H1 (cell line): ENCODE measurements around the gene TEKT1. TPM values are rescaled to one million over a fixed set of nuclear protein-coding genes. Genes with fewer than 3 reads are reported as not detected.

Experiments
- CTCF ChIA-PET: fragments of 300-600 bp; sonication (Branson Sonifier 250); formaldehyde crosslinking; loops from one replicate; lab custom pipeline; 2021; ENCODE audit not compliant: partially characterized antibody; lab: Charles Lee
- POLR2A ChIA-PET: fragments of 300-600 bp; sonication (Branson Sonifier 250); formaldehyde crosslinking; loops from one replicate; lab custom pipeline; 2021; ENCODE audit warnings: inconsistent platforms; ENCODE audit not compliant: partially characterized antibody; lab: Charles Lee
- DNase-seq, 2 experiments: peaks; one replicate each; pipeline versions ENCODE4 v3.0.0 to v3.0.0-alpha.2; 2010 to 2022; ENCODE audit warnings: low spot score in 2 of 2, low read depth in 1 of 2, mixed read lengths in 1 of 2
- FAIRE-seq: peaks from 2 replicates; lab custom pipeline; 2011; peaks lifted over from hg19 to GRCh38; lab: Jason Lieb, UNC
- H2AFZ ChIP-seq: 2 replicates; pipeline ENCODE4 v1.8.1; 2012; ENCODE audit warnings: low read length, inconsistent platforms
- H2AK5ac ChIP-seq: 2 replicates; pipeline ENCODE4 v1.6.1; 2013; ENCODE audit warnings: low read depth, low read length
- H2BK120ac ChIP-seq: replicated peaks from 2 replicates; pipeline ENCODE3; 2013; ENCODE audit warnings: low read depth, low read length, inconsistent platforms
- H2BK12ac ChIP-seq: 2 replicates; pipeline ENCODE4 v1.6.1; 2013; ENCODE audit warnings: low read depth, low read length
- H2BK15ac ChIP-seq: 2 replicates; pipeline ENCODE4 v1.6.1; 2013; ENCODE audit warnings: low read length
- H2BK20ac ChIP-seq: 2 replicates; pipeline ENCODE4 v1.6.1; 2013; ENCODE audit warnings: low read length
- H2BK5ac ChIP-seq: 2 replicates; pipeline ENCODE4 v1.6.1; 2013; ENCODE audit warnings: low read depth, low read length
- H3K14ac ChIP-seq: 2 replicates; pipeline ENCODE4 v1.6.1; 2013; ENCODE audit warnings: inconsistent platforms; ENCODE audit not compliant: insufficient read length
- H3K18ac ChIP-seq: 2 replicates; pipeline ENCODE4 v1.6.1; 2013; ENCODE audit warnings: low read length; ENCODE audit errors: extremely low read depth
- H3K23ac ChIP-seq: 2 replicates; pipeline ENCODE4 v1.6.1; 2013; ENCODE audit warnings: inconsistent platforms; ENCODE audit not compliant: insufficient read length
- H3K23me2 ChIP-seq: 2 replicates; pipeline ENCODE4 v1.6.1; 2013; ENCODE audit warnings: low read depth, low read length
- H3K27ac ChIP-seq: 2 replicates; pipeline ENCODE4 v1.6.1; 2011; ENCODE audit warnings: low read depth, low read length, inconsistent platforms
- H3K27me3 ChIP-seq, 4 experiments: replicated peaks in 1 of 4; 1 replicate in 1 of 4; 2 replicates in 3 of 4; pipeline versions ENCODE4 v1.6.1 to v1.8.1; 2011 to 2013; ENCODE audit warnings: low read length in 3 of 4, mild to moderate bottlenecking in 3 of 4, inconsistent platforms in 2 of 4, mixed read lengths in 2 of 4, moderate library complexity in 1 of 4; ENCODE audit not compliant: control insufficient read depth in 3 of 4, insufficient read depth in 3 of 4; ENCODE audit errors: extremely low read depth in 1 of 4
- H3K36me3 ChIP-seq, 4 experiments: 2 replicates each; pipeline versions ENCODE4 v1.6.1 to v1.8.1; 2011 to 2013; ENCODE audit warnings: mild to moderate bottlenecking in 4 of 4, low read length in 3 of 4, moderate library complexity in 2 of 4, control low read depth in 1 of 4, inconsistent platforms in 1 of 4; ENCODE audit not compliant: insufficient read depth in 4 of 4, control insufficient read depth in 2 of 4
- H3K4ac ChIP-seq: replicated peaks from 2 replicates; pipeline ENCODE3; 2013; ENCODE audit warnings: low read length, low read depth, mixed read lengths, inconsistent platforms; ENCODE audit not compliant: insufficient read length
- H3K4me1 ChIP-seq, 4 experiments: replicated peaks in 1 of 4; 1 replicate in 1 of 4; 2 replicates in 3 of 4; pipeline versions ENCODE4 v1.6.1 to v1.8.1; 2011 to 2013; ENCODE audit warnings: low read length in 3 of 4, inconsistent platforms in 2 of 4, mixed read lengths in 1 of 4; ENCODE audit not compliant: insufficient read depth in 4 of 4, control insufficient read depth in 3 of 4
- H3K4me2 ChIP-seq, 2 experiments: 2 replicates each; pipeline versions ENCODE4 v1.6.1 to v1.8.1; 2011 to 2013; ENCODE audit warnings: low read depth in 2 of 2, low read length in 2 of 2, control low read depth in 1 of 2, inconsistent platforms in 1 of 2, mild to moderate bottlenecking in 1 of 2; ENCODE audit not compliant: insufficient read depth in 1 of 2
- H3K4me3 ChIP-seq, 4 experiments: fragments of 200-600, 300-600 bp in 1 of 4; sonication (generic), shearing (Covaris generic), sonication (Bioruptor Twin) in 1 of 4; 2 replicates each; pipeline versions ENCODE4 v1.5.1 to v1.8.1; 2011 to 2016; ENCODE audit warnings: low read length in 4 of 4, low read depth in 3 of 4, control low read depth in 2 of 4, inconsistent platforms in 2 of 4, mild to moderate bottlenecking in 2 of 4, mixed read lengths in 1 of 4, moderate library complexity in 1 of 4; ENCODE audit not compliant: insufficient read depth in 2 of 4; ENCODE audit errors: extremely low read depth in 1 of 4
- H3K56ac ChIP-seq: replicated peaks from 2 replicates; pipeline ENCODE3; 2013; ENCODE audit warnings: low read depth, mild to moderate bottlenecking, mixed read lengths, low read length, inconsistent platforms; ENCODE audit not compliant: insufficient read length
- H3K79me1 ChIP-seq: 2 replicates; pipeline ENCODE4 v1.6.1; 2013; ENCODE audit warnings: low read depth, low read length, control low read depth
- H3K79me2 ChIP-seq, 2 experiments: 2 replicates each; pipeline versions ENCODE4 v1.6.1 to v1.8.1; 2012 to 2013; ENCODE audit warnings: low read length in 2 of 2, mild to moderate bottlenecking in 2 of 2, inconsistent platforms in 1 of 2; ENCODE audit not compliant: insufficient read depth in 2 of 2, control insufficient read depth in 1 of 2
- H3K9ac ChIP-seq, 4 experiments: replicated peaks in 1 of 4; 1 replicate in 1 of 4; 2 replicates in 3 of 4; pipeline versions ENCODE4 v1.6.1 to v1.8.1; 2011 to 2013; ENCODE audit warnings: low read depth in 3 of 4, low read length in 3 of 4, control low read depth in 2 of 4, mild to moderate bottlenecking in 2 of 4, moderate library complexity in 2 of 4, inconsistent platforms in 1 of 4; ENCODE audit errors: extremely low read depth in 1 of 4
- H3K9me3 ChIP-seq, 2 experiments: 2 replicates each; pipeline versions ENCODE4 v1.6.1 to v1.8.1; 2012 to 2013; ENCODE audit warnings: mild to moderate bottlenecking in 2 of 2, moderate library complexity in 2 of 2, control low read depth in 1 of 2, inconsistent platforms in 1 of 2, low read depth in 1 of 2, low read length in 1 of 2, mixed read lengths in 1 of 2; ENCODE audit not compliant: insufficient read depth in 2 of 2
- H4K20me1 ChIP-seq, 2 experiments: replicated peaks in 1 of 2; 2 replicates each; pipeline versions ENCODE3 to v1.8.1; 2011 to 2013; ENCODE audit warnings: inconsistent platforms in 2 of 2, low read length in 2 of 2, mild to moderate bottlenecking in 1 of 2; ENCODE audit not compliant: insufficient read depth in 2 of 2, control insufficient read depth in 1 of 2
- H4K5ac ChIP-seq: 2 replicates; pipeline ENCODE4 v1.6.1; 2013; ENCODE audit warnings: low read length, low read depth, mixed read lengths, inconsistent platforms; ENCODE audit not compliant: insufficient read length
- H4K8ac ChIP-seq: 2 replicates; pipeline ENCODE4 v1.8.0; 2013; ENCODE audit warnings: mild to moderate bottlenecking, moderate library complexity, low read length, inconsistent platforms; ENCODE audit not compliant: insufficient read depth; ENCODE audit errors: extremely low read depth
- H4K91ac ChIP-seq: replicated peaks from 2 replicates; pipeline ENCODE3; 2013; ENCODE audit warnings: low read length, mixed read lengths, inconsistent platforms; ENCODE audit not compliant: insufficient read length
- ASH2L ChIP-seq: fragments of 200-600, 300-600 bp; sonication (generic); IDR thresholded peaks from one replicate; pipeline ENCODE4 v1.7.1; 2017; ENCODE audit warnings: low read length
- EGR1 ChIP-seq: IDR thresholded peaks from 2 replicates; pipeline ENCODE4 v1.6.1; 2011; ENCODE audit warnings: low read depth, low read length, borderline replicate concordance
- HDAC2 ChIP-seq, 2 experiments: fragments of 300-600 bp in 1 of 2; sonication (generic) in 1 of 2; IDR thresholded peaks; 2 replicates each; pipeline ENCODE4 v1.6.1; 2011 to 2012; ENCODE audit warnings: low read depth in 2 of 2, low read length in 2 of 2, mild to moderate bottlenecking in 2 of 2, moderate library complexity in 2 of 2, borderline replicate concordance in 1 of 2, inconsistent platforms in 1 of 2
- SP1 ChIP-seq: IDR thresholded peaks from 2 replicates; pipeline ENCODE4 v1.6.1; 2011; ENCODE audit warnings: low read depth, low read length
- WGBS, 2 experiments: shearing (Covaris generic) in 1 of 2; methylation state at CpG; one replicate each; pipeline versions ENCODE4 v1.1.6 to v1.1.7; 2013 to 2015; ENCODE audit warnings: low lambda C conversion rate in 2 of 2, mixed read lengths in 2 of 2, inconsistent platforms in 1 of 2, low coverage in 1 of 2, missing lambda C conversion rate in 1 of 2; ENCODE audit not compliant: insufficient replicate concordance in 2 of 2, insufficient coverage in 1 of 2, insufficient read length in 1 of 2; ENCODE audit errors: extremely low coverage in 1 of 2, missing lambda C conversion rate in 1 of 2; 5-methylcytosine and 5-hydroxymethylcytosine counted together
- polyA plus RNA-seq, 7 experiments: library from polyadenylated mRNA; depleted of rRNA in 3 of 7; stranded (reverse) in 5 of 7; unstranded in 2 of 7; fragments of >200 nt in 5 of 7; fragments of 200-250 nt in 2 of 7; gene quantifications; 1 replicate in 5 of 7; 2 replicates in 1 of 7; 4 replicates in 1 of 7; pipeline versions ENCODE4 v1.2.1 to v1.2.3, GENCODE V29; 2011 to 2013; ENCODE audit warnings: missing spikeins in 2 of 7, mixed read lengths in 2 of 7
- total RNA-seq: library from RNA; stranded (reverse); fragmentation: NEBNext Ultra II Directional; extraction: Animal tissue kit (Norgen Biotek cat#: 25700); gene quantifications from 2 replicates; pipeline ENCODE4 v1.2.1, GENCODE V29; 2021

Gene TEKT1
- total and polyA plus RNA-seq, 2 of the 8 experiments (the other 6 are each of a cell fraction or from before 2014, with no cell fraction given) = not detected

DNA sequence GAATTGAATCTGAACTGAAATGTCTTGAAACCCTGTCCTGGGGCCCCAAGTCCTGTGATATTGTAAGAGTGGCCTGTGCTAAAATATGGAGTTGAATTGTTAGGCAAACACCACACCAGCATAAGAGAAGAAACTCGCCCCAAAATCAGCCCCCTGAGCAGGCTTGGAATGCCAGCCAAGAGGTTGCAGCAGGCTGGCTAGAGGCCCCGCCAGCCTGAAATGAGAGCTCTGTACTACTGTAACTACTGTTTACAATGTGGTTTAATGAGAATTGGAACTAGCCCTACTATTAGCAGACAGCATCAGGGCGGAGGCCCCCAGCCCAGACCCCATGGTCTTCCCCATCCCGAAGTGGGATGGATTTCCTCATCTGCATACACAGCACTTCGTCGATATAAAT, 31.8 kb downstream of the TEKT1 start:
- Histone ChIP-seq H2BK5ac (peak overlapping the region; percentile 39; the same call in 1 of the 2 replicates), H3K9ac (no peak overlapping the region), H3K4me1 (peaks cover 5 to 16% (median 6%) of the 10 kb centered on the region in 4 experiments), H2AFZ (no peak overlapping the region), H4K91ac (peak overlapping the region; percentile 20), H3K23me2 (no peaks in the 10 kb centered on the region; the same call in 1 of the 2 replicates), H3K27me3 (peaks cover 0 to 9% (median 2%) of the 10 kb centered on the region in 4 experiments; a peak in 2 of 7 replicates), H3K18ac (no peak overlapping the region; the same call in 1 of the 2 replicates), H2BK12ac (peak overlapping the region; percentile 72), H3K79me2 (no peaks in the 10 kb centered on the region), H2AK5ac (no peak overlapping the region), H3K79me1 (no peaks in the 10 kb centered on the region; the same call in 1 of the 2 replicates), H3K23ac (no peak overlapping the region), H4K8ac (no peak overlapping the region), H2BK15ac (no peak overlapping the region), H3K27ac (no peak overlapping the region), H4K20me1 (no peaks in the 10 kb centered on the region), H3K4me3 (peak overlapping the region in 2 of 4 experiments; percentile 8 to 10; a peak in 2 of 8 replicates), H2BK120ac (peak overlapping the region; percentile 27), H4K5ac (no peak overlapping the region), H3K4me2 (peak overlapping the region; percentile 15 to 35), H3K14ac (no peak overlapping the region), H3K4ac (no peak overlapping the region), H2BK20ac (peak overlapping the region; percentile 97), H3K56ac (no peak overlapping the region), H3K9me3 (no peaks in the 10 kb centered on the region), H3K36me3 (no peaks in the 10 kb centered on the region)
- POLR2A ChIA-PET = no interaction called here
- DNase-seq = no peak
- CTCF ChIA-PET = interaction anchor here (1.0 to 2.0 kb wide), 4 partner anchors 28 to 220 kb away, joined by 3 to 8 read pairs (median 3); no protein-coding TSS in a partner anchor
- 51% methylated on average over 6 of the region's 6 CpGs; no CpG with 5 or more reads in 1 of the 2 experiments for WGBS, 2 experiments
- FAIRE-seq = no peak
- TF ChIP-seq EGR1 (no peak), SP1 (0 out of 2 replicates have a peak, but pooled peaks have one; percentile 52), ASH2L (peak; percentile 29), HDAC2 (IDR thresholded peaks at IDR 0.05; ENCODE audit: borderline replicate concordance in 1 of 2, low read depth in 2 of 2, low read length in 2 of 2) (no peak)
